Measurements from ENCODE around the gene EDIL3.

Gene EDIL3

GRCh38 chr5:84069608-84070179, 315.0 kb downstream of the EDIL3 start:
- no peak overlapping the region for H3K4me2 ChIP-seq (ENCODE audit: low read length)
- H3K4me1 ChIP-seq (ENCODE audit: low read length), result no peaks in the 10 kb centered on the region
- no peaks in the 10 kb centered on the region for H4K20me1 ChIP-seq (ENCODE audit: insufficient read depth, low read length)
- no peaks in the 10 kb centered on the region for H3K79me2 ChIP-seq (ENCODE audit: low read length)
- H3K27ac ChIP-seq (ENCODE audit: low read length), result no peak overlapping the region
- no peaks in the 10 kb centered on the region for H3K27me3 ChIP-seq (ENCODE audit: low read depth, low read length)
- H3K9me3 ChIP-seq (ENCODE audit: insufficient read depth, low read length), result no peaks in the 10 kb centered on the region
- H3K36me3 ChIP-seq (replicated peaks; ENCODE audit: low read depth, low read length), result no peaks in the 10 kb centered on the region
- H3K4me3 ChIP-seq (ENCODE audit: low read length), result no peak overlapping the region
- no peak overlapping the region for H3K9ac ChIP-seq (ENCODE audit: low read length)
- no peak for TF ChIP-seq EZH2phosphoT487 (IDR thresholded peaks at IDR 0.05; ENCODE audit: low read depth)
- TF ChIP-seq CTCF (IDR thresholded peaks at IDR 0.05; ENCODE audit: low read depth, low read length), result no peak
- H2AFZ ChIP-seq (ENCODE audit: low read depth, low read length), result no peak overlapping the region

- Histone ChIP-seq H3K4me3 (ENCODE audit: low read length) (no peak overlapping the region), H3K36me3 (replicated peaks; ENCODE audit: low read depth, low read length) (no peaks in the 10 kb centered on the region)
Measured at GRCh38 chr5:84063041-84063440, 321.6 kb downstream of the EDIL3 start.

GRCh38 chr5:84059672-84060071, 325.0 kb downstream of the EDIL3 start:
- H3K4me3 ChIP-seq (ENCODE audit: low read length), result no peak overlapping the region
- no peaks in the 10 kb centered on the region for H3K27me3 ChIP-seq (ENCODE audit: low read depth, low read length)
- no peaks in the 10 kb centered on the region for H3K4me1 ChIP-seq (ENCODE audit: low read length)
- no peaks in the 10 kb centered on the region for H3K36me3 ChIP-seq (replicated peaks; ENCODE audit: low read depth, low read length)
- no peak for TF ChIP-seq EZH2phosphoT487 (IDR thresholded peaks at IDR 0.05; ENCODE audit: low read depth)
- no peak for TF ChIP-seq CTCF (IDR thresholded peaks at IDR 0.05; ENCODE audit: low read depth, low read length)
- no peak overlapping the region for H3K27ac ChIP-seq (ENCODE audit: low read length)
- H3K79me2 ChIP-seq (ENCODE audit: low read length), result no peaks in the 10 kb centered on the region
- no peaks in the 10 kb centered on the region for H3K9me3 ChIP-seq (ENCODE audit: insufficient read depth, low read length)
- no peaks in the 10 kb centered on the region for H4K20me1 ChIP-seq (ENCODE audit: insufficient read depth, low read length)
- H3K9ac ChIP-seq (ENCODE audit: low read length), result no peak overlapping the region
- no peak overlapping the region for H2AFZ ChIP-seq (ENCODE audit: low read depth, low read length)
- no peak overlapping the region for H3K4me2 ChIP-seq (ENCODE audit: low read length)

More at GRCh38 chr5:84063041-84063440, 321.6 kb downstream of the EDIL3 start:
- H3K4me1 ChIP-seq (ENCODE audit: low read length), result no peaks in the 10 kb centered on the region
- no peak overlapping the region for H2AFZ ChIP-seq (ENCODE audit: low read depth, low read length)
- no peak overlapping the region for H3K9ac ChIP-seq (ENCODE audit: low read length)
- TF ChIP-seq EZH2phosphoT487 (IDR thresholded peaks at IDR 0.05; ENCODE audit: low read depth), result no peak
- TF ChIP-seq CTCF (IDR thresholded peaks at IDR 0.05; ENCODE audit: low read depth, low read length), result no peak
- no peaks in the 10 kb centered on the region for H3K9me3 ChIP-seq (ENCODE audit: insufficient read depth, low read length)
- H3K27ac ChIP-seq (ENCODE audit: low read length), result no peak overlapping the region
- no peaks in the 10 kb centered on the region for H3K27me3 ChIP-seq (ENCODE audit: low read depth, low read length)
- no peak overlapping the region for H3K4me2 ChIP-seq (ENCODE audit: low read length)
- H3K79me2 ChIP-seq (ENCODE audit: low read length), result no peaks in the 10 kb centered on the region
- no peaks in the 10 kb centered on the region for H4K20me1 ChIP-seq (ENCODE audit: insufficient read depth, low read length)

GRCh38 chr5:84058561-84058960, 326.1 kb downstream of the EDIL3 start:
- Histone ChIP-seq H3K4me3 (ENCODE audit: low read length) (no peak overlapping the region), H3K4me1 (ENCODE audit: low read length) (no peaks in the 10 kb centered on the region), H3K4me2 (ENCODE audit: low read length) (no peak overlapping the region), H3K36me3 (replicated peaks; ENCODE audit: low read depth, low read length) (no peaks in the 10 kb centered on the region), H3K9ac (ENCODE audit: low read length) (no peak overlapping the region), H3K27me3 (ENCODE audit: low read depth, low read length) (no peaks in the 10 kb centered on the region), H3K9me3 (ENCODE audit: insufficient read depth, low read length) (no peaks in the 10 kb centered on the region), H4K20me1 (ENCODE audit: insufficient read depth, low read length) (no peaks in the 10 kb centered on the region), H3K27ac (ENCODE audit: low read length) (no peak overlapping the region), H2AFZ (ENCODE audit: low read depth, low read length) (no peak overlapping the region), H3K79me2 (ENCODE audit: low read length) (no peaks in the 10 kb centered on the region)
- no peak for TF ChIP-seq CTCF (IDR thresholded peaks at IDR 0.05; ENCODE audit: low read depth, low read length)
- no peak for TF ChIP-seq EZH2phosphoT487 (IDR thresholded peaks at IDR 0.05; ENCODE audit: low read depth)
